ENCODE measurements around the gene CMSS1. TPM values are rescaled to one million over a fixed set of nuclear protein-coding genes. Genes with fewer than 3 reads are reported as not detected.

The CMSS1 gene
- total RNA-seq, 1 experiment from 2014 or later: 55.8 TPM

DNA sequence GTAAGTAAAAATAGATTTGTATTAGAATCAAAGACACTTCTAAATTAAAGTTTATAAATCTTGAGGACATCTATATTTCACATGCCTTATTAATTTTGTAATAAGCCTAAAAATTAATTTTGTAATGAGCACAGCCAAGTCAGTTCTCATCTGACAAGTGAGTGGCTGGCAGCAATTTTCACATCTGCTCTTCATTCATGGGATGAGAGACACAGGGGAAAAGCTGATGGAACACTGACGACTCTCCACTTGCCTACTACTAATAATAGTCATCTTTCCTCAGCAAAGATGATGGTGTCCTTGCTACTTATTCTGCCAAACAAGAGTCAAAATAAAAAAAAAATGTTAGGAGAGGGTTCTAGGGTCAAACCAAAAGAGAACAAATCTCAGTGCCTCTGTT lies 14.4 kb upstream of the CMSS1 start:
- Mint-ChIP-seq H3K36me3 (ENCODE audit: insufficient read depth, unreplicated experiment) (no peaks in the 10 kb centered on the region), H3K27me3 (ENCODE audit: unreplicated experiment) (no peaks in the 10 kb centered on the region), H3K27ac (ENCODE audit: unreplicated experiment) (no peak overlapping the region), H3K4me1 (ENCODE audit: low read depth, unreplicated experiment) (no peaks in the 10 kb centered on the region), H3K4me3 (ENCODE audit: low read depth, unreplicated experiment) (no peak overlapping the region), H3K9me3 (ENCODE audit: low read depth, unreplicated experiment) (peaks cover 13% of the 10 kb centered on the region)
- TF ChIP-seq, protein P1, sequence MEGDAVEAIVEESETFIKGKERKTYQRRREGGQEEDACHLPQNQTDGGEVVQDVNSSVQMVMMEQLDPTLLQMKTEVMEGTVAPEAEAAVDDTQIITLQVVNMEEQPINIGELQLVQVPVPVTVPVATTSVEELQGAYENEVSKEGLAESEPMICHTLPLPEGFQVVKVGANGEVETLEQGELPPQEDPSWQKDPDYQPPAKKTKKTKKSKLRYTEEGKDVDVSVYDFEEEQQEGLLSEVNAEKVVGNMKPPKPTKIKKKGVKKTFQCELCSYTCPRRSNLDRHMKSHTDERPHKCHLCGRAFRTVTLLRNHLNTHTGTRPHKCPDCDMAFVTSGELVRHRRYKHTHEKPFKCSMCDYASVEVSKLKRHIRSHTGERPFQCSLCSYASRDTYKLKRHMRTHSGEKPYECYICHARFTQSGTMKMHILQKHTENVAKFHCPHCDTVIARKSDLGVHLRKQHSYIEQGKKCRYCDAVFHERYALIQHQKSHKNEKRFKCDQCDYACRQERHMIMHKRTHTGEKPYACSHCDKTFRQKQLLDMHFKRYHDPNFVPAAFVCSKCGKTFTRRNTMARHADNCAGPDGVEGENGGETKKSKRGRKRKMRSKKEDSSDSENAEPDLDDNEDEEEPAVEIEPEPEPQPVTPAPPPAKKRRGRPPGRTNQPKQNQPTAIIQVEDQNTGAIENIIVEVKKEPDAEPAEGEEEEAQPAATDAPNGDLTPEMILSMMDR (IDR thresholded peaks at IDR 0.05; ENCODE audit: unreplicated experiment): no peak
- CTCF ChIA-PET: no interaction called here
- no peak for DNase-seq
- BruUV-seq (replicated peaks): no TSS peak
- intact Hi-C loops (cut with micrococcal nuclease; ENCODE audit: unreplicated experiment): no loop called here

DNA sequence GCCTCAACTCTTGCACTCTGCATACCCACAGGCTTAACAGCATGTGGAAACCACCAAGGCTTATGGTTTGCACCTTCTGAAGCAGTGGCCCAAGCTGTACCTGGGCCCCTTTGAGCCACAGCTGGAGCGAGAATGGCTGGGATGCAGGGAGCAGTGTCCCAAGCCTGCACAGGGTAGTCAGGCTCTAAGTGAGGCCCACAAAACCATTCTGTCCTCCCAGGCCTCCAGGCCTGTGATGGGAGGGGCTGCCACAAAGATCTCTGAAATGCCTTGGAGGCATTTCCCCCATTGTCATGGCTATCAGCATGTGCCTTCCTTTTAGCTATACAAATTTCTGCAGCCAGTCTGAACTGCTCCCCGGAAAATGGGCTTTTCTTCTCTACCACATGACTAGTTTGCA lies 12.5 kb upstream of the CMSS1 start:
- TF ChIP-seq, protein P1 (IDR thresholded peaks at IDR 0.05; ENCODE audit: unreplicated experiment): no peak
- DNase-seq: no peak
- BruUV-seq (replicated peaks): no TSS peak
- no peak overlapping the region for H3K4me3 Mint-ChIP-seq (ENCODE audit: low read depth, unreplicated experiment)
- peaks cover 13% of the 10 kb centered on the region for H3K9me3 Mint-ChIP-seq (ENCODE audit: low read depth, unreplicated experiment)
- intact Hi-C loops (cut with micrococcal nuclease; ENCODE audit: unreplicated experiment): no loop called here
- no peaks in the 10 kb centered on the region for H3K36me3 Mint-ChIP-seq (ENCODE audit: insufficient read depth, unreplicated experiment)
- no peak overlapping the region for H3K27ac Mint-ChIP-seq (ENCODE audit: unreplicated experiment)
- no peaks in the 10 kb centered on the region for H3K27me3 Mint-ChIP-seq (ENCODE audit: unreplicated experiment)
- no peaks in the 10 kb centered on the region for H3K4me1 Mint-ChIP-seq (ENCODE audit: low read depth, unreplicated experiment)
- CTCF ChIA-PET: no interaction called here

DNA sequence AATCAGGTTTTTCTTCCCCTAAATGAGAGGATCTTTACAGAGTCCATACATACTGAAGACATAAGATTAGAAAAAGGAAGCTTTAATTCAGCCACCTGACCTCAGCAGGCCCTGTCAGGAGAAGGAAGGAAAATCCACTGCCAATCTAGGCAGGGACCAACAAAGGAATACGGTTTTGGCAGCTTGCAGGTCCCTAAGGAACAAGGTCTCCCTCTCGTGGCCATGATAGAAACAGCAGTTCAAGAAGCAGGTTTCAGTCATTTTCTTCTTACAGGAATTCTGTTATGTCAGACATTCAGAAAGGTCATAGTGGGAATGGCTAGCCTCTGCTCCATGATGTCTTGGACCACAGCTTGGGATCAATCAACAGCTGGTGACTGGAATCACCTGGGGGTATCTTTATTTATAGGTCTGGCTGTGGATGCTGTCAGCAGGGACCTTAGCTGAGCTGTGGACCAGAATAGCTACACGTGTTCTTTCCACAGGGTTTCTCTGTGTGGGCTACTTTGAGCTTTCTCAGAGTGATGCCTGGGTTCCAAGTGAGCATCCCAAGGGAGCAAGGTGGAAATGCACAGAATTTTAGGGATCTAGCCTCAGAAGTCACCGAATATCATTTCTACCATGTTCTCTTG lies 9.4 kb upstream of the CMSS1 start:
- peaks cover 9% of the 10 kb centered on the region for H3K27me3 Mint-ChIP-seq (ENCODE audit: unreplicated experiment)
- H3K27ac Mint-ChIP-seq (ENCODE audit: unreplicated experiment): no peak overlapping the region
- H3K4me1 Mint-ChIP-seq (ENCODE audit: low read depth, unreplicated experiment): no peaks in the 10 kb centered on the region
- H3K4me3 Mint-ChIP-seq (ENCODE audit: low read depth, unreplicated experiment): no peak overlapping the region
- no peaks in the 10 kb centered on the region for H3K36me3 Mint-ChIP-seq (ENCODE audit: insufficient read depth, unreplicated experiment)
- peak; percentile 62 for DNase-seq
- TF ChIP-seq, protein P1 (IDR thresholded peaks at IDR 0.05; ENCODE audit: unreplicated experiment): no peak
- peaks cover 10% of the 10 kb centered on the region for H3K9me3 Mint-ChIP-seq (ENCODE audit: low read depth, unreplicated experiment)
- intact Hi-C loops (cut with micrococcal nuclease; ENCODE audit: unreplicated experiment): no loop called here
- no TSS peak for BruUV-seq (replicated peaks)
- CTCF ChIA-PET: interaction anchor here (1.4 kb wide), 1 partner anchor 446 kb away, joined by 4 read pairs; no protein-coding TSS in a partner anchor

DNA sequence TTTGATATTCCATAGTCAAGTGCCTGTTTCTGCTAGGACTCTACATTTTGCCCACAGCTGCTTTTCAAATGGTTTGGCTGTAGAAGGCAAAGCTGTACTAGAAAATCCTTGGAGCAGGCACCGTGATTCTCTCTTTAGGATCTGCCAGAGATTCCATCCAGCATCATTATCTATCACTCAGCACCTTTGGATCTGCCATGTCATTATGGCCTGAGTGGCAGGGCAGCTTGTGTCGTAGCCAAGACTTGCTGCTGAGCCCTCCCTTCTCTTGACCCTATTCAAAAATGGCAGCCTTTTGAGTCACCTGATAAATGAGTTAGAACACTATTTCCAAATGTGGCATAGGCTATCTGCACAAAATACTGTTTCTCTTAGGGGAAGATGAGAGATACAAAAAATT lies 8.1 kb upstream of the CMSS1 start:
- Mint-ChIP-seq H3K27me3 (ENCODE audit: unreplicated experiment) (peaks cover 9% of the 10 kb centered on the region), H3K4me1 (ENCODE audit: low read depth, unreplicated experiment) (no peaks in the 10 kb centered on the region), H3K9me3 (ENCODE audit: low read depth, unreplicated experiment) (peaks cover 10% of the 10 kb centered on the region), H3K36me3 (ENCODE audit: insufficient read depth, unreplicated experiment) (no peaks in the 10 kb centered on the region), H3K27ac (ENCODE audit: unreplicated experiment) (no peak overlapping the region), H3K4me3 (ENCODE audit: low read depth, unreplicated experiment) (no peak overlapping the region)
- BruUV-seq (replicated peaks): no TSS peak
- TF ChIP-seq, protein P1 (IDR thresholded peaks at IDR 0.05; ENCODE audit: unreplicated experiment): no peak
- no peak for DNase-seq
- CTCF ChIA-PET: no interaction called here
- intact Hi-C loops (cut with micrococcal nuclease; ENCODE audit: unreplicated experiment): no loop called here

Data from Calu3 (cell line).